Limb (tissue), 2 donors: ENCODE results near the gene DISC1.
"Not testable (repeated sequence)": the region's sequence is repeated elsewhere in the genome, so short reads cannot be mapped to it uniquely, and the experiment has no call there.

Experiments
- DNase-seq, 2 donors: peaks; one replicate each; pipeline ENCODE4 v3.0.0-alpha.2; 2016; ENCODE audit errors: extremely low spot score in 2 of 2

The DISC1 gene

DNA sequence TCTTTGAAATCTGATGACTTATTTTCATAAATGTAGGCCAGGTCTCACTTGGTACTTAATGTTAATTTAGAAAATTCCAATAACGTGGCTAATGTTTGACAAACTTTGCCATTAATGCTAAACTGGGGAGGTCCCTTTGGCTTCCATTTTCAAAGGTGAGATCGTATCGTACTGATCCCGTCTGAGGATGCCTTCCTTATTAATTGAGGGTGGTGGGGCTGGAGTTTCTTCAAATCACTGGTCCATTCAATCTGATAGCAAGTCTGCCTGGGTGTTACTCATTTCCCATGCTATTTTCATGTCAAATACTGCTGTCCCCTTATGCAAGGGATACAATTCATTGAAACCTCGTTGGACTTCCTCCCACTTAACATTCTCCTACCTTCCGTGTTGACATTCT lies 327.1 kb downstream of the DISC1 start:
- no peak for DNase-seq

DNA sequence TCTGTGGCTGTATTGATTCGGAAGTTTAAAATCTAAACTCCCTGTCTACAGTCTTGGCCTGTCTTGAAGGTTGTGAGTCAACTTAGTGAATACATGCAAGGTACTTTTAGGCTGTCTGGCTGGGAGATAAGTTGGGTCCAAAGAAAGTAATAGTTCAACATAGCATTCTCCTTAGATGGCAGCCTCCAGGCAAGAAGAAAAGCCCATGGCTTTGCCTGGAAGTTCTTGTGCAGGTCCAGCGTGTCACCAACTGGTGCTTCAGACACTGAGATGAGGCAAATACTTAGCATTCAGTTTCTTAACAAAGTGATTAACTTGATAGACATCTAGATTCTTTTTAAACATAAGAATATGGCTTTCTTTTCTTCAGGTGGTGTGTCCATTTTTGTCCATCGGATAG lies 328.2 kb downstream of the DISC1 start:
- DNase-seq, result no peak

DNA sequence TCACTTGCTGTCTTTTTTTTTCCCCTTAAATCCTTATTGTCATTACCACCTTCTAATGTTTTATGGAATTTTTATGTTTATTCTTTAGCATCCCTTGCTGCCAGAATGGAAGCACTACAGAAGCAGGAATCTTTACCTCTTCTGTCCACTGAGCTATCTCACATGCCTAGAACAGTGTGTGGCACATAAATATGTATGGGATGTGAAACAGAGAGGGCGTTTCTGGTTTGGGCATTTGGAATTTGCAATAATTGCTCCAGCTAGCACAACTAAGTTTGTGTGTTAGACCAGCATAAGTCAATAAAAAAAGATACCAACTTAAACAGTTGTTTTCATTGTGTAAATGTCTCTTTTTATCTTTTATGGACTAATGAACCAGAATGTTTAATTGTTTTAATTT lies 330.8 kb downstream of the DISC1 start:
- DNase-seq, result no peak

DNA sequence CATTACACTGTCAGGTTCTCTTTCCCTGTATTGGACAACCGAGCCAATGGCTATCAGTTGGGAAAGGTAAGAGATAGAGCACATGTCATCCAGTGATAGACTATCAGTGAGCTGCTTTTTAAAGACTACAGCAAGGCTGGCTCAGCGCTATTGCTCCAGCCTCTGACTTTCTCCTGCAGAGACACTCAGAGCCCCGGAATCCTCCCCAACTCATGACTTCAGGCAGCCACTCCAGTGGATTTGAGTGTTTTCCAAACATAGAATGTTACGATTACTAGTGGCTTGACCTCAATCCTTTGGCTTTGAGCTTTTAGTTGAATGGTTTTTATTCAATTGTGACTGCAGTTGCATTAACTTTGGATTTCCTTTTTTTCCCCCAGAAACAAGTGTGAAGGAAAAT lies 331.9 kb downstream of the DISC1 start:
- DNase-seq, result no peak

DNA sequence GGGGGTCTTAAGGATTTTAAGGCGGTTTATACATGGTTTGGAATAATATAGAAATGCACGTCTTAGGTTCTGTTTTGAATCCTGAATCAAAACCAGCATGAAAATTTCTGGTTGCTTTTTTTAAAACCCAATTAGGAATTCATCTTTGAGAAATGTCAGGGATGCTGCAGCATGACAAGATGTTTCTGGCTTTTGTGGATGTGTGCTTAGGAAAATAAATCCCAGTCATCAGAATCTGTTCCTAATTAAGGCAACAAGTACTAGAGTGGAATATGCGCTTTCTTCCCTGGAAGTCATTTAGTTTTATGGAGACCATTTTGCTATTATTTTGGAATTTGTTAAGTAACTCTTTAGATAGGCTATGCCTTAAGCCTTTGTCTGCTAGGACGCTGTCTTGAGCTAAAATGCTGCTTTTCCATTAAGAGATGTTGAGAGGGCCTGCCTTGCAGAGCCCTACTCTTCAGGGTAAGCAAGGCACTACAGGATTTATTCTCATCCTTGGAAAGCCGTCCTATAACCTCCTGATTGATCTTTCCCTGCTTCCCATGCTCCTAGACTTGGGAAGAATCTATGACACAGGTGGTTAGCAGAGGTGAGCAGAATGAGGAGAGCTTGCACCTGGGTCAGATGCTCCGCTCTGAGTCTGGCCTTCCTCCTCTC lies 332.8 kb downstream of the DISC1 start:
- no peak for DNase-seq

DNA sequence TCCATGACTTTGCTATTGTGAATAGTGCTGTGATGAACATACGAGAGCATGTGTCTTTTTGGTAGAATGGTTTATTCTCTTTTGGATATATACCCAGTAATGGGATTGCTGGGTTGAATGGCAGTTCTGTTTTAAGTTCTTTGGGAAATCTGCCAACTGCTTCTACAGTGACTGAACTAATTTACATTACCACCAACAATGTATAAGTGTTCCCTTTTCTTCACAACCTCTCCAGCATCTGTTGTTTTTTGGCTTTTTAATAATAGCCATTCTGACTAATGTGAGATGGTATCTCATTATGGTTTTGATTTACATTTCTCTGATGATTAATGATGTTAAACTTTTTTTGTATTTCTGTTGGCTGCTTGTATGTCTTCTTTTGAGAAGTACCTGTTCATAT lies 335.2 kb downstream of the DISC1 start:
- DNase-seq, result not testable (repeated sequence)

DNA sequence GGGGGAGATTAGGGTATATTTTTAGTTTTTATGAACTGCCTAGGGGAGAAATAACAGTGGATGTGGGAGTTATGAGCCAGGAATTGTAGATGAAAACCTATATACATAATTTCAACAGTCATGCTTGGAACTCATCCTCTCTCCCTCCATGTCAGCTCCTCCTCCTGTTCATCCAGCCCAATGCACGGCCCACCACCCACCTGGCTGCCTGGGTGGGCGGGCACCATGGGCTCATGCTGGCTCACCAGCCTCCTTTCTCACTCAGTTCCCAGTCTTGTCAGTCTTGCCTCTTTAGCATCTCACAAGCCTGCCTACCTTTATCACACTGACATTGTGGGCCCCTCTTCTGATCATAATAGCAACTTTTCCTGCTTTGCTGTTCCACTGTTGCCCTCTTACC lies 336.0 kb downstream of the DISC1 start:
- DNase-seq, result no peak

DNA sequence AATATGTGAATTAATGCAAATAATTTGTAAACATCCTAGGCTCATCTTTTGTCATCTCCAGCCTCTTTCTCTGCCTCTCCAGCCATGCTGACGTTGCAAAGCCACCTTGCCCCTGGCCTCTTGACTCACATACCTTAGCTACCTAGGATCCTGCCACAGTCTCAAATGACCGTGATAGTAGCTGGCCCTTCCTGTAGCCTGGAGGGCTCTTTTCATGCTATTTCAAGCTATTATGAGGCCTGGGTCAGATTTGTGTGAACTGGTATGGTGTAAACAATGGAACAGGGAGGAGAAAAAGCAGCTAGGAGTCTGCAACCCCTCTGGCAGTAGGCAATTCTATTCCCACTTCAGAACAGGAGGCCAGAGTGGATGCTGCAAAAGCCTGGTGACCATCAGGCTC lies 337.7 kb downstream of the DISC1 start:
- DNase-seq, result no peak

DNA sequence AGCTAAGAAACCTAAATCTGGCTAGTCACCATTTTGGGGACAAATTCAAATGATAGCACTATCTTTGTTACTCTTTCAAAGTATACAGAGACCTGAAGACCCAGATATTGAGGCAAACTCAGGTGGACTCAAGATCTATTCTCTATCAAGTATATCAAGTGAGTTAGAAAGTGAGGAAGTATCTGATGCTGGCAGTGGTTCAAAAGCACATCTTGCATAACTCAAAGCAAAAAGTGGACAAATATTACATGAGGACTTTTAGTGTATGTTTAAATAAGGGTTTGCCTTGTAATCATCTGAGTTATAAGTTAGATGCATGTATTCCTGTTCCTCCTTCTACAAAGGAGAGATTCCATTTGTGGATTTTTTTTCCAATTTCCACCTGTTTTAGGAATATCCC lies 338.4 kb downstream of the DISC1 start:
- no peak for DNase-seq

DNA sequence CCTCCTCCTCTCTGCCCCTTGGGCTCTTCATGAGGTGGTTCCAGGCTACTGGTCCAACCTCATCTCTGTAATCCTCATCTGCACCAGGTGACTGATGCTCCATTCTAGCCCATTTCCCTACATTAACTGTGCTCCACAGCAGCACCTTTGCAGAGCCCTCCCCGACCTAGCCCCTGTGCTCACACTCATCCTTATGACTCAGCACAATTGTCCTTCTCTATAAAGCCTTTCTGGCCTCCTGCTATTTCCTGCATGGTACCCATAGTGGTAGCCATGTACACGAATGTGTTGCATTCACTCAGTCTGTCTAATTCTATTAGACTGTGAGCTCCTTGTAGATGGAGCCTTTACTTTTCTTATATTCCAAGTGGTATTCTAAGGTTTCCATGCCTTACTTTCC lies 339.0 kb downstream of the DISC1 start:
- DNase-seq, result no peak

DNA sequence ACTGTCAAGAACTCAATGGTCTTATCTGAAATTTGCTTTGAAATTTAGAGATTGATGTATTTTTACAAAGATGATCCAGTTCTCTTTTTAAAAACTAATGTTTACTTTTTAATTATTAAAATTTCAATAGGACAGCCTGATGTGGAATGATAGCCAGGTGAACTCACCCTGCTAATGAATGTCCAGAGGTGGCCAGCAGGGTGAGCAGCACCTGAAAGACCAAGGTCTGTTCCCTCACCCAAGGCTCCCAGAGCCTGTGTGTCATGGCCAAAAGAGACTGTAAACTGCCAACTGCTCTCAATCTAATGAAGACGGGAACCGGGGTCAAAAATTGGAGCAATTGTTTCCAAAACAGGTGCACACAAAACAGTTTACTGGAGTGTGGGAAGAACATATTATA lies 340.4 kb downstream of the DISC1 start:
- DNase-seq, result no peak

DNA sequence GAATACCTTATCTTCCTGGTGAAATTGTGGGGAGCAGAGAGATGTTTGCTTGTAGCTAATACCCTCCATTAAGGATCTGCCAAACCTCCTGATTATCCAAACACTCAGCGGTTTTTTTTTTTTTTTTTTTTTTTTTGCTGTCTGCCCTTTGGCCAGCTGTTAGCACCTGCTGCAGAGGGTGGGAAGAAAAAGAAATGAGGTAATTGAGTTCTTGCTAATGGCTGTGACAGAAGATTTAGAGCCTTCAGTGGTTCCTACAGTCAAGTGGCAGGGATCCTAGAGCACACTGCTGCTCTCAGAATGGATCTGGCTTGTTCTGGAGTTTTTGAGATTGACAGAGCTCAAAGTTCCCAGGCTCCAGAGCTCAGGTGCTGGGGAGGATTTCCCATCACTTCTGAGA lies 342.5 kb downstream of the DISC1 start:
- DNase-seq, result no peak

DNA sequence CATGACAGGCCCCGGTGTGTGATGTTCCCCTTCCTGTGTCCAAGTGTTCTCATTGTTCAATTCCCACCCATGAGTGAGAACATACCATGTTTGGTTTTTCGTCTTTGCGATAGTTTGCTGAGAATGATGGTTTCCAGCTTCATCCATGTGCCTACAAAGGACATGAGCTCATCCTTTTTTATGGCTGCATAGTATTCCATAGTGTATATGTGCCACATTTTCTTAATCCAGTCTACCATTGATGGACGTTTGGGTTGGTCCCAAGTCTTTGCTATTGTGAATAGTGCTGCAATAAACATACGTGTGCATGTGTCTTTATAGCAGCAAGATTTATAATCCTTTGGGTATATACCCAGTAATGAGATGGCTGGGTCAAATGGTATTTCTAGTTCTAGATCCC lies 343.2 kb downstream of the DISC1 start:
- not testable (repeated sequence) for DNase-seq

DNA sequence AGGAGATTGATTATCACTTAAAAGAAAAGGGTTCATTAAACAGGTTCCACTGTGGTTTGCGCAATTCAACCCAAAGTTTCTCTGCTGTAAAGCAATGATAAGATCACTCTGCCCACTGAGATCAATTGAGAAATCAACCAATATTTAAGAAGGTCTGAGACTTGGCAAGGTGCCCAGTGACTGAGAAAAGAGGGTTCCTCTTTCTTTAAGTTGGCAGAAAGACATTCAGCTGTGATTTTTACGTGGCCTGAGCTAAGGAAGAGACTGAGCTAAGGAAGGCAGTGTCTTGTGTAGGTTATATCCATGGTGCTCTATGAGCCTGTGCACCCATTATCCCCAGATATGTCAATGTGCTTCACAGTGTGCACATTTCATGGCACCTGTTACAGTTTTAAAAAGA lies 344.1 kb downstream of the DISC1 start:
- DNase-seq, result no peak

DNA sequence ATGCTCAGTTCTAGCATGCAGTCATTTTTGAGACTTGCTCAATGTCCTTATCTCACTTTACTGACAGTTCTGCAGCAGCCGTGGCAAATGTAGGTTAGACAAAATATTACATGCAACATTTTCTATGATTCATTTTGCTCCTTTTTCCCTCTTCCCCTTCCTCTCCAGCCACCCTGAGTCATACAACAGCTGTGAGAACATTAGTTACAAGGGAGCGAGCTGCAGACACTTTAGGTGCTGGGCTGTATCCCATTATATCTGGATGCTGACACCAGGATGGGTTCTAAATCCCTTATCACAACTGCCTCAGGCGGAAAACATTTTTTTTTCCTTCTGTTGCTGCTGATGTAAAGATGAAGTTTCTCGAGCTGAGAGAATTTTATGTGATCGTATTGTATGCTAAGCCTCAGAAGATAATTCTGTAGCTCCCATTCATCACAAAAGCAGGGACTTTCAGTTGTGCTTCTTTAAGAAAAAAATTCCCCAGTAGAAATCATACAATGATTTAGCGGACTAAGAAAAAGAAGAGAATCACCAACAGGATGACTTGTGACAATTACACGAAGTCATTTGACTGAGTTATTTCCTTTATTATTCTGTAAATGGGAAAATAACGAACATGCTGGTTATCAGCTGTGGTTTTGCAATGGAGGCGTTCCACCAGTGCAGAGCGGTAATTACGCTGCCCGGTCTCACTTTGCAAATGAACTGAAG lies 345.0 kb downstream of the DISC1 start:
- DNase-seq, result no peak

DNA sequence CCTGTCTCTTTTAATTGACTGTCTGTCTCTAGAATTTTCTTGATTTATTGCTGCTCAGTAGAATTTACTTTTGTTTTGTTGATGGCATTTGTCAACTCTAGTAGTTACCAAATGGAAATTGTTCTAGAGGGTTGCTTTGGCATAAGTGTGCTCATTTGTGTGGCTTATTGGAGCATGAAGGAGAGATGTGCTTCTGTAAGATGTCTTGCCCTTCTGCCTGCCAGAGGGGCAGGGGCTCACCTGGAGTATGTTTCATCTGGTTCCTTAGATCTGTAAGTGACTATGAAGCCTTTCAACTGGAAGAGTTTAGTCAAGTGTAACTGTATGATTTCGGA lies 345.5 kb downstream of the DISC1 start:
- no peak for DNase-seq

DNA sequence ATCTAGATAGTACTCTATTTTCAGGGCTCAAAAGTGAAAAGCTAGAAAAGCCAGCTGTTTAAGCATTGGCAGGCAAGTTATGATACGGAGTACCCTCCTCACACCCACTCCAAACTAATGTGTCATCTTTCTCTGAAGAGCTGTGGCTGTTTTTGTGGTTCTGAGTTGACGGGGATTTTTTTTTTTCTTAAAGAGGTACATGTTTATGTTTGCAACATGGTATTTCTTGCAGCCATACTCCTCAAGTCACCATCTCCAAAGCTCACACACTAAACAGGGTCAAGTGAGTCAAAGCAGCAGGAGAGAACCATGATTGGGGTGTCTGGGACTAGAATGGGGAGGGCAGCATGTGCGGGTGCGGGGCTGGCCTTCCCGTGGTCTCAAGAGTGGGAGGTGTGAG lies 347.2 kb downstream of the DISC1 start:
- DNase-seq, result no peak

DNA sequence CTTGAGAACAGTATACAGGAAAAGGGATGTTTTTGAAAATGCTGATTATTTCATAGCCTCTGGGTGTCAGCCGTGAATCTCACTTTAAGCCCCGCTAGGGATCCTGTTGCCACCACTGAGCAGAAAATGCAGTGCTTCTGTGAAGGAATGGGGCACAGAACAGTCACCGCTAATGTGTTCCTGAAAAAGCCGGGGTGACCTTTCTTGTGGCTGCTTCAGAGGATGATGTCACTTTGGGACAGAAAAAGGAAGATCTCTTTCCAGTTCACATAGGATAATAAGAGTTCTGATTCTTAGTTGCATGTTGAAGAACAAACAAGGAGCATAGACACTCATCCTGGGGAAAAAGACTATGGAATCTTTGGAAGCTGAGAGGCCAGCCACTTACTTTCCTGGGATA lies 349.6 kb downstream of the DISC1 start:
- DNase-seq, result no peak

DNA sequence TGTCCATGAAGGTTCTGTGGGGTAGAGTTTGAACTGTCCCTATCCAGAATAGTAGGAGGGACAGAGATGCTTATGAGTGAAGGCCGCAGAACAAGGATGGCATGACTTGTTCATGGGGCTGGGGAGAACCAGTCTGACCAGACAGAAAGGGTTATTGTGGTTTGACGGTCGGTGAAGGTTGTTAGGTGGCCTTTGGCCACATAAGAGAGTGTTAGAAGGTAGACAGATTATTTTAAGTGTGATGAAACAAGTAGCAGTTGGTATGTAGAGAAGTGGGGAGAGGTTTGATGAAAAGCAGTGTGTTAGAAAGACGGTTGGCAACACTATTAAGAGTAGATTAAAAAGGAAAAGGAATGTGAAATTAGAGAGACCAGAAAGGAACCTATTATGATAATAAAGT lies 355.1 kb downstream of the DISC1 start:
- DNase-seq, result no peak

DNA sequence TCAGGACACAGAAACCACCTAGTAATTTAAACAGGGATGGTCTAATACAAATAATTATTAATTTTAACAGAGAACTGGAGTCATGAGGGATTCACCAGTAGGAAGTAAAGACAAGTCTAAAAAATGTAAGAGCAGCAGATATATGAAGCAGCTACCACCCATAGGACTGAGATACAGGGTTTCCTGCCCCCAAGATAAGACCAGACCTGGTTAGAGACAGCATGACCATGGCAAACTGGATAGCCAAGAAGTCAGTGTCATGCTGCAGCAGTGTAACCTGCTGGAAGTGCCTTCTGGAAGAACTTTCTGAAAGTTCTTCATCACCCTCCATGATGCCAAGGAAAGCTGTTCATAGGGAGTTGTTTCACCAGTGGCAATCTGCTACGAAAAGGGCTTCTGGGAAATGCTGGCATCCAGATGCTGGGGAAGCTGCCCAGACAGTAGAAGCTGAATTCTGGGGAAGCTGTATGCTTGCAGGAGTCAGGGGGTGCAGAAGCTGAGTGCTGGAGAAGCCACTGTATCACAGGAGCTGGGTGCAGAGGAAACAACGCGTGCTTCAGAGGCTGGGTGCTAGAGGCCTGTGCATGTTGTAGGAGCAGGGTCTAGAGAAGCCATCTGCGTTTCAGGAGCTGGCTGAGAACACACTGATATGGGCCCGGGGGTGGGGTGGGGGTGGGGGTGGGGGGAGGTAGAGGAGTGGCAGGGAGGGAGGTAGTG lies 356.4 kb downstream of the DISC1 start:
- no peak for DNase-seq

DNA sequence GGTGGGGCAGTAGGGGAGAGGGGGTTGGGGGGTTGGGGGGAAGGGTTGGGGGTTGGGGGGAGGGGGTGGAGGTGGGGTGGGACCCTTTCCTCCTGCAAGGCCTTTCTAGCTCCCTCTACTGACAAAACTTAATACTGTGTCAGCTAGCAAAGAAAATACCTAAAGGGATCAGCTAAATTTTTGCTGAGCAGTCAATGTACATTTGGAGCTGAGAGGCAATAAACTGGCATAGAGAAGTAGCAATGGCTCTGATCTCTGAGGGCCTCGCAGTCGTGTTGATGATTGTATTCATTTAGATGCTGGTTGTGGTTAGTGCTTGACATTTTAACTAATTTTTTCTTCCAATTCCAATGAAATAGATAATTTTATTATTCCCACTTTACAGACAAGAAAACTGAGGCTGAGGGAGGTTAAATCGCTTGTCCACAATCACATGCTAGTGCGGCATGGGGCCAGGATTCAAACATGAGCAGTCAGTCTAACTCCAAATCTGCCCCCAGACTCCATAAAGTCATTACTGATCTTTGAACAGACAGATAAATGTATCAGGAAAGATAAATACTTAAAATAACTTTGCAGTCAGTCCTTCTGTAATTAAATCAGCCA lies 357.1 kb downstream of the DISC1 start:
- no peak for DNase-seq

DNA sequence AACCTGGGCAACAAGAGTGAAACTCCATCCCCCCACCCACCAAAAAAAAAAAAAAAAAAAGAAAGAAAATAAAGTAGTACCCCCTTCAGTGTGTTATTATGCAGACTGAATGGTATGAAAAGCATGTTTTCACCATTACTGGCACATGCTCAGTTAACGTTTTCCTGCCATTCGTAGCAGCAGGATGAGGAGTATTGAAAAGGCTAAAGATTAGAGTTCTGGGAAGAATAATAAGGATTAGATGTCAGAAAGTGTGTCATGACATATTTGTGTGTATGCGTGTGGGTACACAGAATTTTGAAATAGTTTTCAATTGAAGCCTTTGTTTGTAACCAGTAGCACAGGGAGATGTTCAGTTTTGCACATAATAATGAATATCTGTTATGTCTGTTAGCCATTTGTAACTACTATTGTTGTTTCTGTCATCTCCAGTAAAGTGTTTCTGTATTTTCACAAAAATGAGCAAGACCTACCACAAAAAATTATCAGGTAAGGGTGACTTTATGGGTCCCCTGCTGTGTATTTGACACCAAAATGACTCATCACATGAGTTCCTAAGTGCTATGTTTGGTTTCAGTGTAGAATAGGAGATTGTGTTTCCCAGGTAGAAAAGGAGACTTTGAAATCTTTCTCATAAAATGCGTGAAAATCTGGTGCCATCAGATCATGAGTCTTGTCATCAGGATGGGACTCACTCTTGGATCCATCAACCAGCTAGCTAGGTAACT lies 358.9 kb downstream of the DISC1 start:
- no peak for DNase-seq
